Vagina (tissue), 2 donors: ENCODE measurements around the gene SLC4A7.

Experiments
- POLR2A ChIP-seq, 2 donors: fragments of 450-650 bp; IDR thresholded peaks; one replicate each; pipeline ENCODE4 v1.6.1; 2017; ENCODE audit warnings: antibody characterized with exemption in 2 of 2, mild to moderate bottlenecking in 2 of 2, moderate library complexity in 2 of 2
- POLR2AphosphoS5 ChIP-seq, 2 donors: sonication (generic); formaldehyde crosslinking; IDR thresholded peaks; one replicate each; pipeline ENCODE4 v1.9.0; 2017; ENCODE audit warnings: antibody characterized with exemption in 2 of 2, mild to moderate bottlenecking in 2 of 2, low read depth in 1 of 2; ENCODE audit not compliant: insufficient read depth in 1 of 2
- TF ChIP-seq, protein P1 (sequence below), 3 experiments: fragments of 450-650 bp in 2 of 3; fragments of 200-600 bp in 1 of 3; sonication (generic) in 1 of 3; IDR thresholded peaks; one replicate each; pipeline ENCODE4 v1.5.1; 2017 to 2019; ENCODE audit warnings: antibody characterized with exemption in 3 of 3, mild to moderate bottlenecking in 2 of 3, moderate library complexity in 2 of 3

DNA sequence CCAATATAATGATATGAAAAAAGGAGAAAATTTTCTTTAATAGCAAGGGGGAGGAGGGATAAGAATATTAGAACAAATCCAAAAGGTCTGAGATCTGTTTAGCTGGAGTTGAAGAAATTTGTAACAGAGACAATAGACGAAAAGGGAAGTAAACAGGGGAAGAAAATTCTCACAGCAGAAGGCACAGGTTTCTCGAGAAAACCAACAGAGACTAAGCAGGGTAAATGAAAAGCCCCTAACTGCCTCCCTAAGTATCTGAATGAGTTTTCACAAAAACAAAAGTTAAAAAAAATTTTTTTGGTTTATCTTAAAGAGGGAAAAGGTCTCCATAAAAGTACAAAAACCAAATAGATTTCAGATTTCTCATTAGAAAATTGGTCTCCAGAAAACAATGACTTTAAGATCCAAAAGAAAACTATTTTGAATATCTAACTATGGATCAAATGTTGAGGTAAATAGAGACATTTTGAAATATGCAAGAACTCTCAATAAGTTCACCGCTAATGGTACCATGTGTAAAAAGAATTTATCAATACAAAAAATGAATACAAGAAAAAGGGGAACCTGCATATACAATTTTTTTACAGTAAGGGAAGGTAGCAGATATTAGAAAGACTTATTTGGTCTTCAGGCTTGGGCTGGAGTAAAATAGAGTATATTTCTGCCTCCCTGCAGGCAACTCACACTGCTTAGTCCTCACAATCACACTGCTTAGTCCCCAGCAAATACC, 91.1 kb downstream of the SLC4A7 start:
- TF ChIP-seq POLR2AphosphoS5 (IDR thresholded peaks at IDR 0.05; ENCODE audit: insufficient read depth in 1 of 2, low read depth in 1 of 2): no peak
- TF ChIP-seq, protein P1, sequence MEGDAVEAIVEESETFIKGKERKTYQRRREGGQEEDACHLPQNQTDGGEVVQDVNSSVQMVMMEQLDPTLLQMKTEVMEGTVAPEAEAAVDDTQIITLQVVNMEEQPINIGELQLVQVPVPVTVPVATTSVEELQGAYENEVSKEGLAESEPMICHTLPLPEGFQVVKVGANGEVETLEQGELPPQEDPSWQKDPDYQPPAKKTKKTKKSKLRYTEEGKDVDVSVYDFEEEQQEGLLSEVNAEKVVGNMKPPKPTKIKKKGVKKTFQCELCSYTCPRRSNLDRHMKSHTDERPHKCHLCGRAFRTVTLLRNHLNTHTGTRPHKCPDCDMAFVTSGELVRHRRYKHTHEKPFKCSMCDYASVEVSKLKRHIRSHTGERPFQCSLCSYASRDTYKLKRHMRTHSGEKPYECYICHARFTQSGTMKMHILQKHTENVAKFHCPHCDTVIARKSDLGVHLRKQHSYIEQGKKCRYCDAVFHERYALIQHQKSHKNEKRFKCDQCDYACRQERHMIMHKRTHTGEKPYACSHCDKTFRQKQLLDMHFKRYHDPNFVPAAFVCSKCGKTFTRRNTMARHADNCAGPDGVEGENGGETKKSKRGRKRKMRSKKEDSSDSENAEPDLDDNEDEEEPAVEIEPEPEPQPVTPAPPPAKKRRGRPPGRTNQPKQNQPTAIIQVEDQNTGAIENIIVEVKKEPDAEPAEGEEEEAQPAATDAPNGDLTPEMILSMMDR (IDR thresholded peaks at IDR 0.05): no peak
- TF ChIP-seq POLR2A (IDR thresholded peaks at IDR 0.05): no peak
